ENCODE data around the gene RPL28.
A peak's percentile ranks its signal among the peaks of the same experiment; 100 is the strongest.

Gene RPL28

DNA sequence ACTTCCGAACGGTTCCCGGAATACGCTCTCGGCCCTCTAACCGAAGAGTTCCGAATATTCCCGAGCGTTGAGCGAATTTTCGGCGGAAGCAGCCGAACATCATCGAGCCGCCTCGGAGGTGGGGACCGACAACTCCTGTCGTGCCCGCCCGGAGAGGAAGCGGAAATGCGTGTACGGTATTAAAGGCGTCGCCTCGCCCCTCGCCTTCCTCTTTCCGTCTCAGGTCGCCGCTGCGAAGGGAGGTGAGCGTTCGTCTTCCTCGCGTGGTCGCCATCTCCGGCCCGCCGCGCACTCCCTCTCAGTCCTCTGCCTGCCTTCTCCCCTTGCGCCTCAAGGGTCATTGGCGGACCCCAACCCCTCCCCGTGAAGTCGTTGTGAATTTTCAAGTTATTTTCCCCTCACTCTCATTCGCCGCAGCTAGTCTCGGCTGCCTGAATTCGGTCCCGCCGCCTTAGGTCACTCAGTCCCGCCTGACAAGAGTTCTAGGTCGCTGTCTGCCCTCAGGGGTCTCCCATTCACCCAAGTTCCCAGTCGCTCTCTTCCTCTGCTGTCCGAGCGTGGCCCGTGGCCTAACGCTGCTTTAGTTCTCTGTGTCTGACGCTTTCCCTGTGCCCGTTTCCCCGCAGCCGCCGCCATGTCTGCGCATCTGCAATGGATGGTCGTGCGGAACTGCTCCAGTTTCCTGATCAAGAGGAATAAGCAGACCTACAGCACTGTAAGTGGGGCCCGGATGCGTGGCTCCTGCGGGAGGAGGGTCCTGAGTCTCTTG is at the start of gene RPL28:
Gene RPL28, plus strand, starts transcription at position 209 of the 769 bp plus-strand sequence. Its CDS starts 426 bp downstream, at position 635.
- Mint-ChIP-seq H3K27ac (peak within 1 kb of the TSS; percentile 99), H3K27me3 (no peaks in the 10 kb centered on the region), H3K4me1 (ENCODE audit: low read depth) (peaks cover 59% of the 10 kb centered on the region), H3K9me3 (no peaks in the 10 kb centered on the region), H3K36me3 (ENCODE audit: low read depth) (peaks cover 76% of the 10 kb centered on the region), H3K4me3 (peak within 1 kb of the TSS; percentile 92)
- peak; percentile 99 for DNase-seq

GRCh38 chr19:55336101-55336500 is 49.6 kb upstream of the RPL28 start:
- Mint-ChIP-seq H3K9me3 (no peaks in the 10 kb centered on the region), H3K4me1 (ENCODE audit: low read depth) (peaks cover 12% of the 10 kb centered on the region), H3K27me3 (peaks cover 15% of the 10 kb centered on the region), H3K4me3 (no peak overlapping the region), H3K36me3 (ENCODE audit: low read depth) (no peaks in the 10 kb centered on the region), H3K27ac (no peak overlapping the region)
- DNase-seq, result no peak

- Mint-ChIP-seq H3K27me3 (peaks cover 4% of the 10 kb centered on the region), H3K4me1 (ENCODE audit: low read depth) (peaks cover 17% of the 10 kb centered on the region), H3K4me3 (peak within 1 kb of the TSS; percentile 84), H3K9me3 (no peaks in the 10 kb centered on the region), H3K27ac (peak within 1 kb of the TSS; percentile 95), H3K36me3 (ENCODE audit: low read depth) (peaks cover 24% of the 10 kb centered on the region)
- peak; percentile 100 for DNase-seq
Measured at GRCh38 chr19:55339105-55339888, 46.4 kb upstream of the RPL28 start, which contains the start of gene KMT5C. Gene KMT5C (plus strand): TSS chr19:55339876. CDS start chr19:55341937, 2,061 bp downstream.

DNA sequence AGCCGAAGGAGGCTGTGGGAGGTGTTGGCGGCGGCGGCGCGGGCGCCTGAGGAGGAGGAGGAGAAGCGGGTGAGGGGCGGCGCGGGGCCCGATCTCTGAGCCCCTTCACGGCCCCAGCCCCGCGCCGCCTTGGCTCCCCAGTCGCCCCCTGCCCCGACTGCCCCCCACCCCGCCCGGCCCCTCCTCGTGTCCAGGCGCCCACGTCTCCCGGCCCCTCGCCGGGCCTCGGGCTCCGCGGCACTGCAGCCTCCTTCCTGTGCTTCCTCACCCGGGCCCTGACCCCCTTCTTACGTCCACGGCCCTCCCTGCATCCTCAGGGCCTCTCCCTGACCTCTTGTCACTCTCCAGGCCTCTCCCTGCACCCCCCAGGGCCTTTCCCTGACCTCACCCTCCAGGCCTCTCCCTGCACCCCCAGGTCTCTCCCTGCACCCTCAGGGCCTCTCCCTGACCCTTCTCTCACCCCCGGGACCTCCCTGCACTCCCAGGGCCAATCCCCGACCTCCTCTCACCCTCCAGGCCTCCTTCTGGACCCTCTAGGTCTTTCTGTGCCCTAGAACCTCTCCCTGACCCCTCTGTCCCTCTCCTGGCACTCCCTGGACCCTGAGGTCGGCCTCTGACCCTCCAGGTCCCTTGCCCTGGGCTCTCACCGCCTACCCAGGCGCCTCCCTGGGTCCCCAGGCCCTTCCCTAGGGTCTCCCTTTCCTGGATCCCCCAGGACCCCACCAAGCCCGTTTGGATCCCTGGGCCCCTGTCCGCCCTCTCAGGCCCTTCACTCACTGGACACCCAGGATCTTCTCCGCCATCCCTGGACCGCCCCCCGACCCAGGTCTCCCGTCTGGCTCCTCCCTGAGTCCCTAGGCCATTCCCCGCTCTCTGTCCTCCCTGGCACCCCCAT is 45.6 kb upstream of the RPL28 start:
- peak; percentile 36 for DNase-seq
- Mint-ChIP-seq H3K36me3 (ENCODE audit: low read depth) (peaks cover 30% of the 10 kb centered on the region), H3K27ac (peak overlapping the region; percentile 95), H3K9me3 (no peaks in the 10 kb centered on the region), H3K4me3 (peak overlapping the region; percentile 84), H3K4me1 (ENCODE audit: low read depth) (peaks cover 17% of the 10 kb centered on the region), H3K27me3 (peaks cover 2% of the 10 kb centered on the region)

DNA sequence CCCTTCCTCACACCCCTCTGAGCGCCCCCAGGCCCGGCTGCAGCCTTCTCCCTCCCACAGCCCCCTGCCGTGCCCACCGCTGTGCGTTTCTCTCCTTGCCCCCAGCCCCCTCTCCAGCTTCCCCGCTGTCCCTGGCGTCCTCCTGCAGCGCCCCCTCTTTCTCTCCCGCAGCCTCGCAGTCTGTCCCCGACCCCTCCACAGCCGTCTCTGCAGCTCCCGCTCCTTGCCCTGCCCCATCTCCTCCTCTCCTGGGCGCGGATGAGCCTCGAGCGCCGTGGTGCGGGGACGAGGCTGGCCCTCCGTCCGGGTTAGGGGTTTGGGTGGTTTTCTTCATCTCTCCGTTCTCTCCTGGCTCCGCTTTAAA is 45.0 kb upstream of the RPL28 start:
- Mint-ChIP-seq H3K9me3 (no peaks in the 10 kb centered on the region), H3K36me3 (ENCODE audit: low read depth) (peaks cover 36% of the 10 kb centered on the region), H3K27me3 (peaks cover 2% of the 10 kb centered on the region), H3K27ac (peak overlapping the region; percentile 80), H3K4me3 (peak overlapping the region; percentile 84), H3K4me1 (ENCODE audit: low read depth) (peaks cover 17% of the 10 kb centered on the region)
- no peak for DNase-seq

GRCh38 chr19:55341171-55341588 is 44.6 kb upstream of the RPL28 start:
- Mint-ChIP-seq H3K4me1 (ENCODE audit: low read depth) (peaks cover 17% of the 10 kb centered on the region), H3K36me3 (ENCODE audit: low read depth) (peaks cover 37% of the 10 kb centered on the region), H3K27ac (peak overlapping the region; percentile 57), H3K4me3 (peak overlapping the region; percentile 84), H3K9me3 (no peaks in the 10 kb centered on the region), H3K27me3 (peaks cover 2% of the 10 kb centered on the region)
- peak; percentile 73 for DNase-seq

DNA sequence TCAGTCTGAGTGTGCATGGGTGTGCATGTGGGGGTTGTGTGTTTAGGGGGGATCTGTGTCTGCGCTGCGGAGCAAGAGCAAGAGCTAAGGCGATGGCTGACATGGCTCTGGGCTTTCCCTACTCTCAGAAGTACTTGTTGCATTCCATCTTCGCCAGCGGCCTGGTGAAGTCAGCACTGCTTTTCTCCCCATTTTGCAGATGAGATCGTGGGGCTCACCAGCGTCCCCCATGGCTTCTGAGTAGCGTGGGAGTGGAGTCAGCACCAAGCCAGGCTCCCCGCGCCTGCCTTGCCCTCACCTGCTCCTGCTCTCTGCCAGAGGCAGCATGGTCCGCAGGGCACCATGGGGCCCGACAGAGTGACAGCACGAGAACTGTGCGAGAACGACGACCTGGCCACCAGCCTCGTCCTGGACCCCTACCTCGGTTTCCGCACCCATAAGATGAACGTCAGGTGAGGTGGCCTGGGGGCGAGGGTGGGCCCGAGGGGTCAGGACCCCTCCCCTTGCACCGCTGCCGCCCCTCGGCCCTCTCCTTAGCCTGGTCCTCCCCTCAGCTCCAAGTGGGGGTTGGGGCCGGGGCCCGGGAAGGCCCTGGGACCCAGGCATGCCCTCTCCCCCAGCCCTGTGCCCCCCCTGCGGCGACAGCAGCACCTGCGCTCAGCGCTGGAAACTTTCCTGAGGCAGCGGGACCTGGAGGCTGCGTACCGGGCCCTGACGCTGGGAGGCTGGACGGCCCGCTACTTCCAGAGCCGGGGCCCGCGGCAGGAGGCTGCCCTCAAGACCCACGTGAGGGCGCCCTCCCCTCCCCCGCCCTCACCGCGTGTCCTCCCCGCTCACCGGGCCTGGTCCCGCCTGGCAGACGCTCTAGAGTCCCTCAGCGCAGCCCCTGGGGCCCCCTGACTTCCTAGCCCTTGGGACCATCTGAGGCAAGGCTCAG is 43.9 kb upstream of the RPL28 start:
- Mint-ChIP-seq H3K27me3 (no peaks in the 10 kb centered on the region), H3K27ac (peak overlapping the region; percentile 57), H3K4me1 (ENCODE audit: low read depth) (peaks cover 17% of the 10 kb centered on the region), H3K36me3 (ENCODE audit: low read depth) (peaks cover 37% of the 10 kb centered on the region), H3K9me3 (no peaks in the 10 kb centered on the region), H3K4me3 (peak overlapping the region; percentile 73)
- no peak for DNase-seq

GRCh38 chr19:55344444-55344843 is 41.3 kb upstream of the RPL28 start:
- Mint-ChIP-seq H3K4me3 (no peak overlapping the region), H3K9me3 (no peaks in the 10 kb centered on the region), H3K36me3 (ENCODE audit: low read depth) (peaks cover 41% of the 10 kb centered on the region), H3K27ac (no peak overlapping the region), H3K4me1 (ENCODE audit: low read depth) (peaks cover 9% of the 10 kb centered on the region), H3K27me3 (no peaks in the 10 kb centered on the region)
- no peak for DNase-seq

GRCh38 chr19:55345101-55345817 is 40.5 kb upstream of the RPL28 start:
- Mint-ChIP-seq H3K4me1 (ENCODE audit: low read depth) (peaks cover 9% of the 10 kb centered on the region), H3K27me3 (no peaks in the 10 kb centered on the region), H3K27ac (no peak overlapping the region), H3K36me3 (ENCODE audit: low read depth) (peaks cover 41% of the 10 kb centered on the region), H3K4me3 (no peak overlapping the region), H3K9me3 (no peaks in the 10 kb centered on the region)
- no peak for DNase-seq

DNA sequence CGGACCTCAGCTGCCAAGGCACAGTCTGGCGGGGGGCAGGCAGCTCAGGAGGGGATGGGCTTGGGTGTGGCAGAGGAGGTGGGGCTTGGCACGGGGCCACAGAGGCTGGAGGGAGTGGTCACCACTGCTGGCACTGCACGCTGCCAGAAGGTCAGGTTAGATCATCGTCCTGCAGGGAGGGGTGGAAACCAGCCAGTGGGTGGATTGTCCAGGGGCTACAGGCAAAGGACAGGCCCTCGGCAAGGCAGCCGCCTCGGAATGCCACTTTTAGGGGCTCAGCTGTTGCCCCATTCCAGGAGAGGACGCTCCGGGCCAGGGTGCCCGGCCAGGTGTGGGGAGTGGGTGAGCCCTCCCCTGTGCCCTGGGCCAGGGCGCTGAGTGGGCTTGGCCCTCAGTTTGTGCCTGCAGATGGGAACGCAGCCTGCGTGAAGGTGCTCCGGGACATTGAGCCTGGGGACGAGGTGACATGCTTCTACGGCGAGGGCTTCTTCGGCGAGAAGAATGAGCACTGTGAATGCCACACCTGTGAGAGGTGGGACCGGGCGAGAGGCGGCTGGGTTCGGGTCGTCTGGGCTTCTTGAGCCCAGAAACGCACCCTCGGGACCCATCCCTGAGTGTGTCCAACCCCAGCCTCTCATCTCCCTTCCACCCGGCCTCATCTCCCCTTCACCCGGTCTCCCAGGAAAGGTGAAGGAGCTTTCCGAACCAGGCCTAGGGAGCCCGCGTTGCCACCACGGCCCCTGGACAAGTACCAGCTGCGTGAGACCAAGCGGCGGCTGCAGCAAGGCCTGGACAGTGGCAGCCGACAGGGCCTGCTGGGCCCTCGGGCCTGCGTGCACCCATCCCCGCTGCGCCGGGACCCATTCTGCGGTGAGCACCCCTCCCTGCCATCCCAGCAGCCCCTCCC is 39.7 kb upstream of the RPL28 start:
- no peak overlapping the region for H3K27ac Mint-ChIP-seq
- no peak for DNase-seq
- H3K9me3 Mint-ChIP-seq, result no peaks in the 10 kb centered on the region
- H3K4me3 Mint-ChIP-seq, result no peak overlapping the region
- H3K4me1 Mint-ChIP-seq (ENCODE audit: low read depth), result peaks cover 5% of the 10 kb centered on the region
- H3K36me3 Mint-ChIP-seq (ENCODE audit: low read depth), result peaks cover 41% of the 10 kb centered on the region
- peaks cover 8% of the 10 kb centered on the region for H3K27me3 Mint-ChIP-seq

GRCh38 chr19:55346725-55347441 is 38.8 kb upstream of the RPL28 start:
- Mint-ChIP-seq H3K36me3 (ENCODE audit: low read depth) (peaks cover 35% of the 10 kb centered on the region), H3K4me3 (no peak overlapping the region), H3K9me3 (no peaks in the 10 kb centered on the region), H3K27me3 (peaks cover 16% of the 10 kb centered on the region), H3K4me1 (ENCODE audit: low read depth) (no peaks in the 10 kb centered on the region), H3K27ac (no peak overlapping the region)
- DNase-seq, result no peak

Data from activated T-cell treated with anti-CD3 and anti-CD28 coated beads, Interleukin-2, amount 50 U/mL, for 24 hours (primary cell).